IPS-20b (cell line): ENCODE data around the gene RPL18A.

Experiments used
- H3K27ac ChIP-seq: one replicate; pipeline ENCODE4 v1.5.1; 2013; ENCODE audit warnings: low read length
- H3K27me3 ChIP-seq: 2 replicates; pipeline ENCODE4 v1.6.1; 2013; ENCODE audit warnings: mild to moderate bottlenecking, low read length, inconsistent platforms; ENCODE audit not compliant: insufficient read depth
- H3K36me3 ChIP-seq: 2 replicates; pipeline ENCODE4 v1.6.1; 2013; ENCODE audit warnings: low read depth, mild to moderate bottlenecking, inconsistent platforms, low read length, moderate library complexity; ENCODE audit not compliant: insufficient read depth
- H3K4me1 ChIP-seq: 2 replicates; pipeline ENCODE4 v1.6.1; 2013; ENCODE audit warnings: mild to moderate bottlenecking, control low read depth, inconsistent platforms, low read length, moderate library complexity; ENCODE audit not compliant: insufficient read depth
- H3K4me3 ChIP-seq: 2 replicates; pipeline ENCODE4 v1.5.1; 2013; ENCODE audit warnings: mild to moderate bottlenecking, low read length, inconsistent platforms
- H3K9ac ChIP-seq: 2 replicates; pipeline ENCODE4 v1.6.1; 2013; ENCODE audit warnings: low read depth, mild to moderate bottlenecking, inconsistent platforms, low read length, moderate library complexity
- H3K9me3 ChIP-seq: 2 replicates; pipeline ENCODE4 v1.6.1; 2013; ENCODE audit warnings: mild to moderate bottlenecking, low read depth, low read length, inconsistent platforms; ENCODE audit not compliant: insufficient read depth

Gene RPL18A

DNA sequence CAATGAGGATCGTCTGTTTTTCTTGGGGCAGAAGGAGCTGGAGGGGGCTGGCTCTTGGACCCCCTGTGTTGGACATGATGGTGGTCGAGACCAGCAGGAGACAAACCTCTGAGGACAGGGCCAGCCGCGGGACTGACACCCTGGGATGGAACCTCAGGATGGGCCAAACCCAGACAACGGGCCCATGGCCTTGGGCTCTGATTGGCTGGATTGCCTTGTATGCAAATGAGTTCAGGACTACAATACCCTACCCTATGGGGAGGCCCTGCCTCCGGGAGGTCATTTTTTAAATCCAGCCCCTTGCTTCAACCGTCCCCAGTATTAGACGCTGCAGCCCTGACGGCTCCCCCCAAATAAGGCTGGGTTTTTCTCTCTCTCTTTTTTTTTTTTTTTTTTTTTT lies 34.1 kb downstream of the RPL18A start:
- H3K27me3 ChIP-seq: 0 out of 2 replicates have a peak, but pooled peaks cover 4% of the 10 kb centered on the region

DNA sequence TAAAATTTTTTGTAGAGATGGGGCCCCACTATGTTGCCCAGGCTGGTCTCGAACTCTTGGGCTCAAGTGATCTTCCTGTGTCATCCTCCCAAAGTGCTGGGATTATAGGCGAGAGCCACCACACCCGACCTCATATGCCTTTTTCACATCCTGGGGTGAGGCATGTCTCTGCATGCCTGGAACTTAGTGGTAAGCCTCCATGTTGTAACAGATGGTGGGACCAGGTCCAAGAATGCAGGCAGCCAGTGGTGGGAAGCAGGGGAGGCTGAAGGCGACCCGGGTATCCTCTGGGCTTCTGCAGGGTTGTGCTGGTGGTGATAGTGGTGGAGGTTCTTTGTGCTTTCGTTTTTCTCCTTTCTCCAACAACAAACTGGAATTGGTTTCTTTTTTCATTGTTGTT lies 43.0 kb downstream of the RPL18A start:
- Histone ChIP-seq H3K9me3 (peaks cover 2% of the 10 kb centered on the region; the same call in 1 of the 2 replicates), H3K4me3 (no peak overlapping the region), H3K9ac (no peak overlapping the region), H3K4me1 (no peaks in the 10 kb centered on the region), H3K27ac (no peak overlapping the region), H3K36me3 (no peaks in the 10 kb centered on the region), H3K27me3 (no peaks in the 10 kb centered on the region)

More for the DNA sequence above, 34.1 kb downstream of the RPL18A start:
- Histone ChIP-seq H3K4me3 (no peak overlapping the region), H3K36me3 (no peaks in the 10 kb centered on the region), H3K9ac (no peak overlapping the region), H3K9me3 (no peaks in the 10 kb centered on the region), H3K27ac (no peak overlapping the region), H3K4me1 (no peaks in the 10 kb centered on the region)

DNA sequence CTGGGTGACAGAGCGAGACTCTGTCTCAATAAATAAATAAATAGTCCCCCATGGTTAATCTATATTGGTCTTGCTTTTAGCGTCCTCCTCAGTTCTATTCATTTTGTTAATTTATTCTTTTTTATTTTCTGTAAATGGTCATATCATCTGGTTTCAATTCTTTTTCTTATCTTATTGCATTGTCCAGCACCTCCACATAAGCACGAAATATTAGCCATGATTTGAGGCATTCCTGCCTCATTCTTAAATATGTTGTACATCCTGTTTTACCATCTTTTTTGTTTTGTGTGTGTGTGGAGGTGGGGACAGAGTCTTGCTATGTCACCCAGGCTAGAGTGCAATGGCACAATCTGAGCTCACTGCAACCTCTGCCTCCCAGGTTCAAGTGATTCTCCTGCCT lies 48.5 kb downstream of the RPL18A start:
- no peak overlapping the region for H3K9ac ChIP-seq
- no peaks in the 10 kb centered on the region for H3K27me3 ChIP-seq
- no peaks in the 10 kb centered on the region for H3K36me3 ChIP-seq
- H3K4me3 ChIP-seq: no peak overlapping the region
- no peaks in the 10 kb centered on the region for H3K4me1 ChIP-seq
- H3K27ac ChIP-seq: no peak overlapping the region
- H3K9me3 ChIP-seq: peaks cover 7% of the 10 kb centered on the region; the same call in 1 of the 2 replicates

DNA sequence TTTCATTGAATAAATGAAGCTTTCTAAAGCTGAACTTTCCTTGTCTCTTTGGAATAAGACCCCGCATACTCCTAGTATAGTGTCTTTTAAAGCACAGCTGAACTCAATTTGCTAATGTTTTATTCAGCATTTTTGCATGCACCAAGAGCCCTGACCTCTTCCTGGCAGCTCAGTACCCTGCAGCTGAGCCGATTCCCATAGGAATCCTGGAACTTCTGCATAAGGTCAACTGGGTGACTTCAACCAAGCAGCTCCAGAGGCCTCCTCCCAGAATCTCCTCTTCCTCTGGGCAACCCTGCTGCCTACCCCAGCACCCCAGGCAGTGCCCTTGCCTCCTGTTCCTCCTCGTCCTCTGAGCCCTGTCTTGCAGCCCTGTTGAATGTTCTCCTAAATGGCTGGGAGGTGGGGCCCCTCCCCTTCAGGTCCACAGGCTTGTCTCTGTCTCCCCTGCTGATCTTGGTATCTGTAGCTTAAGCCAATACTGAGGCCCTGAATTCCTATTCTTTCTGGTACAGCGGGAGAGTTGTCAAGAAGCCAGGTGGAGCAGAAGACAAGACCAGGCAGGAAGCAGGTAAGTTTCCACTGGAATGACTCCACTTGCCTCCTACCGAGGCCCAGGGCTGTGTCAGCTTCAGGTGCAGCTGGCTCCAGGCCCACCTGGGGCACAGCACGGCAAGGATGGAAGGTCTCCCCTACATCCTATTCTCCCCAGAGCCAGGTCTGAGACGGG lies 49.5 kb downstream of the RPL18A start:
- Histone ChIP-seq H3K4me3 (peak overlapping the region; percentile 40; the same call in 1 of the 2 replicates), H3K27me3 (no peaks in the 10 kb centered on the region), H3K9ac (no peak overlapping the region), H3K4me1 (no peaks in the 10 kb centered on the region), H3K9me3 (peaks cover 13% of the 10 kb centered on the region; the same call in 1 of the 2 replicates), H3K36me3 (no peaks in the 10 kb centered on the region), H3K27ac (no peak overlapping the region)

DNA sequence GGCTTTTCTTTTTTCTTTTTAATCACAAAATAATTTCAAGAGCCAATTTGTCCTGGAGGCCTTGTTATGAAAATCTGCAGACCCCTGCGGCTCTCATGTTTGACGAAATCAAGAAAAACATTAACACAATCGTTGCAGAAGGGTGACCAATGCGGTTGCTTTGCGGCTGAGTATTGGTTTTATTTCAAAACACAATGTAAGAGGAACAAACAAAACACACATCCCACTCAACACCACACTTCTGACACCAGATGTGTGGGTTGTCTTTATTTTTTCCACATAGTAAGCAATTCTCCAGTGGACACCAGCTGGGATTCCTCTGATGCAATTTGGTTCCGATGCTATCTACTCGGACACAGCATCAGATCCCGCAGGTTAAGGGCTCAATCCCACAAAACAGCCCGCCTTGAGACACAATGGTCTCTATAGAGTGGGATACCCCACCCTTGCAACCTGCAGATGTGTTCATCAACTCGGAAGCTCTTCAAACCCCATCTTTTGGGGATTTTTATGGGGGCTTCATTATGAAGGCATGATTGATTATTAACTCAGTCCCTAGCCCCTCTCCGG lies 51.2 kb downstream of the RPL18A start:
- no peaks in the 10 kb centered on the region for H3K4me1 ChIP-seq
- no peaks in the 10 kb centered on the region for H3K27me3 ChIP-seq
- H3K9me3 ChIP-seq: peaks cover 15% of the 10 kb centered on the region; the same call in 1 of the 2 replicates
- no peaks in the 10 kb centered on the region for H3K36me3 ChIP-seq
- no peak overlapping the region for H3K27ac ChIP-seq
- no peak overlapping the region for H3K4me3 ChIP-seq
- no peak overlapping the region for H3K9ac ChIP-seq
